Breast epithelium (tissue), 3 donors: Measurements from ENCODE around the gene PIAS3.

ENCODE experiments used
- CTCF ChIP-seq, 3 donors: fragments of 450-650 bp; IDR thresholded peaks; one replicate each; pipeline ENCODE4 v1.5.1; 2016 to 2017; ENCODE audit warnings: antibody characterized with exemption in 3 of 3, mild to moderate bottlenecking in 3 of 3, moderate library complexity in 3 of 3
- POLR2A ChIP-seq: fragments of 450-650 bp; IDR thresholded peaks from one replicate; pipeline ENCODE4 v1.6.1; 2016; ENCODE audit warnings: antibody characterized with exemption, mild to moderate bottlenecking, moderate library complexity
- POLR2AphosphoS5 ChIP-seq, 3 donors: sonication (generic); formaldehyde crosslinking; IDR thresholded peaks; one replicate each; pipeline ENCODE4 v1.6.1; 2017; ENCODE audit warnings: antibody characterized with exemption in 3 of 3

GRCh38 chr1:145886390-145886789 is 27.5 kb upstream of the PIAS3 start:
- TF ChIP-seq CTCF (IDR thresholded peaks at IDR 0.05): no peak
- TF ChIP-seq POLR2A: no peak
- TF ChIP-seq POLR2AphosphoS5 (IDR thresholded peaks at IDR 0.05): no peak
